Glomerular endothelial cell (primary cell): Measurements from ENCODE around the gene DCP2. TPM values are rescaled to one million over a fixed set of nuclear protein-coding genes. Genes with fewer than 3 reads are reported as not detected.
A peak's percentile ranks its signal among the peaks of the same experiment; 100 is the strongest.
"Not testable (repeated sequence)": the region's sequence is repeated elsewhere in the genome, so short reads cannot be mapped to it uniquely, and the experiment has no call there.

ENCODE experiments used
- DNase-seq: peaks from one replicate; pipeline ENCODE4 v3.0.0-alpha.2; 2011; ENCODE audit warnings: low read depth, low spot score; ENCODE audit errors: extremely low read depth
- total RNA-seq: library from RNA; depleted of rRNA; stranded (reverse); fragments of >200 nt; gene quantifications from 2 replicates; pipeline ENCODE4 v1.2.3, GENCODE V29; 2015

The DCP2 gene
- total RNA-seq = 15.5 and 29.2 TPM in 2 replicates

- peak; percentile 98 for DNase-seq
These were observed at the start of gene DCP2 for GRCh38 chr5:112976432-112977309. DCP2 (plus strand) TSS chr5:112976798; CDS start chr5:112976934, 136 bp downstream.

GRCh38 chr5:112929336-112930081, 47.1 kb upstream of the DCP2 start:
- DNase-seq = no peak

GRCh38 chr5:112930082-112930344, 46.6 kb upstream of the DCP2 start:
- no peak for DNase-seq

GRCh38 chr5:112931473-112931872, 45.1 kb upstream of the DCP2 start:
- no peak for DNase-seq

GRCh38 chr5:112933105-112933504, 43.5 kb upstream of the DCP2 start:
- no peak for DNase-seq

GRCh38 chr5:112933651-112934365, 42.8 kb upstream of the DCP2 start:
- no peak for DNase-seq

- no peak for DNase-seq
These were observed 42.3 kb upstream of the DCP2 start for GRCh38 chr5:112934366-112934663.

GRCh38 chr5:112935675-112936074, 40.9 kb upstream of the DCP2 start:
- DNase-seq = no peak

- DNase-seq = no peak
These were observed 38.3 kb upstream of the DCP2 start for GRCh38 chr5:112938286-112938685.

GRCh38 chr5:112940670-112941069, 35.9 kb upstream of the DCP2 start:
- DNase-seq = no peak

GRCh38 chr5:112948458-112948857, 28.1 kb upstream of the DCP2 start:
- no peak for DNase-seq

GRCh38 chr5:112951124-112951702, 25.4 kb upstream of the DCP2 start:
- DNase-seq = no peak

GRCh38 chr5:112956606-112957005, 20.0 kb upstream of the DCP2 start:
- no peak for DNase-seq

GRCh38 chr5:112957036-112957808, 19.4 kb upstream of the DCP2 start:
- DNase-seq = no peak

- peak; percentile 68 for DNase-seq
These were observed 18.2 kb upstream of the DCP2 start for GRCh38 chr5:112958093-112959088.

GRCh38 chr5:112959872-112960271, 16.7 kb upstream of the DCP2 start:
- DNase-seq = not testable (repeated sequence)

GRCh38 chr5:112960315-112960714, 16.3 kb upstream of the DCP2 start:
- no peak for DNase-seq

GRCh38 chr5:112960863-112961504, 15.6 kb upstream of the DCP2 start:
- DNase-seq = no peak

- not testable (repeated sequence) for DNase-seq
These were observed 13.2 kb upstream of the DCP2 start for GRCh38 chr5:112963374-112963733.
